RPMI8226 (cell line): ENCODE measurements around the gene PRPSAP1.
A peak's percentile ranks its signal among the peaks of the same experiment; 100 is the strongest.

Experiments
- DNase-seq: peaks from one replicate; pipeline ENCODE4 v3.0.0-alpha.2; 2015

Gene PRPSAP1, protein sequence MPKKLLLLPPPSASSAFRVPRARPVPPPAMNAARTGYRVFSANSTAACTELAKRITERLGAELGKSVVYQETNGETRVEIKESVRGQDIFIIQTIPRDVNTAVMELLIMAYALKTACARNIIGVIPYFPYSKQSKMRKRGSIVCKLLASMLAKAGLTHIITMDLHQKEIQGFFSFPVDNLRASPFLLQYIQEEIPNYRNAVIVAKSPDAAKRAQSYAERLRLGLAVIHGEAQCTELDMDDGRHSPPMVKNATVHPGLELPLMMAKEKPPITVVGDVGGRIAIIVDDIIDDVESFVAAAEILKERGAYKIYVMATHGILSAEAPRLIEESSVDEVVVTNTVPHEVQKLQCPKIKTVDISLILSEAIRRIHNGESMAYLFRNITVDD

GRCh38 chr17:76353599-76354316 is at the start of gene PRPSAP1:
TSS of gene PRPSAP1 (minus strand) at chr17:76353916. CDS start at chr17:76353703, 213 bp downstream.
- peak; percentile 98 for DNase-seq

DNA sequence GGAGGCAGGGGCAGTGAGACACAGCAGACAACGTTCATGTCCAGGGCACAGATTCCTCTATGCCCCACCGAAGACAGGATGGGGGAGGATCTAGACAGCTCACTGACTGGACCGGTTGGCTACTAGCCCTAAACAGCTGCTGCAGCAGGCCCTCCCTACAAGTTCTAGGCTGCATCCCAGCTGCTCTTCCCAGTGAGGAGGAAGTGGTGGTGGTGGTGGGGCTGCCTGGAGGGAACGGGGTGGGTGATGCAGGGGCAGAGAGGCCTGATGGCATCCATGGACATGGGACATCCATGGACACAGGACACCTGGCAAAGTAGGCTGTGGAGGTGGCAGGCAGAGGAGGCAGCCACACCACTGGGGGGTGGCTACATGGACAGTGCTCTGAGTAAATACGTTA is 49.0 kb upstream of the PRPSAP1 start:
- no peak for DNase-seq

DNA sequence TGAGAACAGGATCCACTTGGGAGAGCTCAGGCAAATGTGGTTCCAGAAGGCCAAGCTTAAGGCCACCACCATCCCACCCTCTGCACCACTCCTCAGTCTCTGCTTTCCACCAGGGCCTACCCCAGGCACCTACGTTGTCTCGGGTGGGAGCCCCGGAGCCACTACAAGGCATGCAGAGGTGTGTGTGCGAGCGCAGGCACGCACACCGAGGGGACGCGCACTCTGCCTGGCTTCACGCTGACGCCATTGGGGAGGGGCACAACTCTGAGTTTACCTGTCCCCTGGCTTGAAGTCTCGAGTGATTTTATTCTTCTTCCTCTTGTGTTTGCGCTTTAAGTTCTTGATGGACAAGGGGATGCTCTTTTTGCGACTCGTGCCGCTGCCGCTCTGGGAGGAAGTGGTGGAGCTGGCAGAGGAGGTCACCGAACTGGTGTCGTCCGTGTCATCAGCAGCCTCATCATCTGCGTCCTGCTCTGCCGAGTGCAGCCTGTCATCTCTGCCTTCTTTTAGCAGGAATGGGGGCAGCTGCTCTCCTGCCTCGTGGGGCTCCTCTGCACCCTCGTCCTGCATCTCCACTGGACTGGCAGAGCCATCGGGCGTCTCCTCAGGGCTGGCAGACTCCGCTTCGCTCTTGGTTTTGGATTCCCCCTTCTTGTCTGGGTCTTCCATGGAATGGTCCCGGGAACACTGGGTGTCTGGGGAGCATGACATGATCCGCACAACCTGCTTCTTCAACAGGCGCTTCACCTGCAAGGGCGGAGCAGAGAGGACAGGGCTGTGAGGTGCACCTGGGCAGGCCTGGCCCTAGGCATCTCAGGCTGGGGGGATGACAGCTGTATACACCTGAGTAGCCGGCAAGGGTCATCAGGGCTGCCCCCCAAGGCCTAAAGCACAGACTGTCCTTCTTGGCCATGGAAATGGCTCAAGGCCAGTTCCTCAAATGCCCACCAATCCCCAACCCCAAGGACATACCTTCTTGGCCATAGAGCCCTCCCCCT is 45.8 kb upstream of the PRPSAP1 start:
- no peak for DNase-seq

- no peak for DNase-seq
These were observed 44.9 kb upstream of the PRPSAP1 start for GRCh38 chr17:76398523-76399174.

- peak; percentile 86 for DNase-seq
These were observed 44.2 kb upstream of the PRPSAP1 start for GRCh38 chr17:76397687-76398522.

DNA sequence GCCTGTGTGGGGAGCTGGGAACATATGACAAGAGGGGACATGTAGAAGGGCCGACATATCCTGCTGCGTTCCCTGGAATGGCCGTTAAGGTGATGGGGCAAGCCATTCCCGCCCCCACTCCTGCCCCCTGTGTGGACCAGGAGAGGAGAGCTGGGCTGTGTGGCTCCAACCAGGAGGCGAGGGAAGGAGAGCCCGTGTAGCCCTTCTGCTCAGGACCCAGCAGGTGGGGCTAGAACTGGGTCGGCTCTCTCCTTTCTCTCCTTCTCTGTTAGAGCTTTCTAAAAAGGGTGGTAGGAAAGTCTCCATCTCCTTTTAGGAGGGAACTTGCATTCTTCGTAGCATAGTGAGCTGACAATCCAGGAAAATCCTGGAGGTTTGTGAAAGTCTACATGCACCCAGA is 43.5 kb upstream of the PRPSAP1 start:
- DNase-seq, result no peak

DNA sequence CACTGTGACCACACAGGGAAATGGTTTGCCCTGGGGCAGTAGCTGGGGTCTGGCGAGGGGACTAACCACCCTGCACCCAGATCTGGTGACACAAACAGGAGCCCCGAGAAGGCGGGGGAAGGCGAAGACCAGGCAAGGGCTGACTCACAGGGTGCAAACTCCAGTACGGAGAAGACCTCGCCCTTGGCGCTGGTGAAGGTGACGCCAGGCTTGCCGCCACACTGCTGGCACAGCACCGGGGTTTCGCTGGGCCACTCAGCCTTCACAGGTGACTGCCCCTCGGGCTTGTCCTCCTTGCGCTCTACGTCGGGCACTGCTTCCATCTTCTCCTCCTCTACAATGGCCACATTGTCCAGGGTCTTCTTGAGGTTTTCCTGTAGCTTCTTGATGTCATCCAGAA is 42.3 kb upstream of the PRPSAP1 start:
- DNase-seq, result no peak

GRCh38 chr17:76394166-76394565 is 40.5 kb upstream of the PRPSAP1 start:
- no peak for DNase-seq

DNA sequence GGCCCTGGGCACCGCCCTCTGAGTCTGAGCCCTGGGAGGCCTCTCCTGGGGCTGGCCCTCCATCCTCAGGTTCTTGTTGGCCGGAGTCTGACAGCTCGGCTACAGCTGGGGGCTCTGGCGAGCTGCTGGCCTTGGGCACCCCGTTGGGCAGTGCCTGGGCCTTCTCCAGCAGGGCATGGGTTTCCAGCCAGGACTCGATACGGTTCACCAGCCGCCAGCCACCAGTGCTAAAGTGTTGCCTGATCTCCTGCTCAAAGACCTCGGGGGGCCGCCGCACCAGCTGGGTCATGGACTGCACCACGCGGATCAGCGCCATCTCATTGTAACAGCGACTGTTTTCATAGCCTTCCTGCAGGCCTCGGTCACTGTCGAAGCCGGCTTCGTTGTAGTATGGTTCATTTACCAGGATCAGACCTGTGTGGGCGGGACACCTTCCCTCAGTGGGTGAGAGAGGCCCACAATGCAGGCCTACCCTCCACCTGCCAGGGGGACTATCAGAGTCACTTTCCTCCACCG is 37.5 kb upstream of the PRPSAP1 start:
- DNase-seq, result no peak

DNA sequence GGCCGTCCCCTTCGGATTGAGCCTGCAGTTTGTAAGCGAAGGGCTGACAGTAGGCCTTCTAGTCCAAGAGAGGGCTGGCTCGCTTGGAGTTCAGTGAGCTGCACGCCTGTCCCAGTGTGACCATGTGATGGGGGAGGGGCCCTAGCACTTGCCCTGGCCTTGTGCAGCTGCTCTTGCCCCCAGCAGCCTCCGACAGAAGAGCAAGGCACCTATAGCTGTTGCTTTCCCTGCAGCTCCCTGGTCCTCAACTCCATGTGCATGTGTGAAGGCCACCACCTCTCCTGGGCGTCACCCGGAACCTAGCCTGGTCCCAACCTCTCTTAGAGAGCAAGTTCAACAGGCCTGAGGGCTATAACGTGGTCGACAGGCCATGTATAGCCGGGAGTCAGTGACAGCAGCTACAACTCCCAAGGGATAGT is 36.3 kb upstream of the PRPSAP1 start:
- DNase-seq, result no peak

- DNase-seq, result no peak
These were observed 35.5 kb upstream of the PRPSAP1 start for GRCh38 chr17:76388966-76389888.

DNA sequence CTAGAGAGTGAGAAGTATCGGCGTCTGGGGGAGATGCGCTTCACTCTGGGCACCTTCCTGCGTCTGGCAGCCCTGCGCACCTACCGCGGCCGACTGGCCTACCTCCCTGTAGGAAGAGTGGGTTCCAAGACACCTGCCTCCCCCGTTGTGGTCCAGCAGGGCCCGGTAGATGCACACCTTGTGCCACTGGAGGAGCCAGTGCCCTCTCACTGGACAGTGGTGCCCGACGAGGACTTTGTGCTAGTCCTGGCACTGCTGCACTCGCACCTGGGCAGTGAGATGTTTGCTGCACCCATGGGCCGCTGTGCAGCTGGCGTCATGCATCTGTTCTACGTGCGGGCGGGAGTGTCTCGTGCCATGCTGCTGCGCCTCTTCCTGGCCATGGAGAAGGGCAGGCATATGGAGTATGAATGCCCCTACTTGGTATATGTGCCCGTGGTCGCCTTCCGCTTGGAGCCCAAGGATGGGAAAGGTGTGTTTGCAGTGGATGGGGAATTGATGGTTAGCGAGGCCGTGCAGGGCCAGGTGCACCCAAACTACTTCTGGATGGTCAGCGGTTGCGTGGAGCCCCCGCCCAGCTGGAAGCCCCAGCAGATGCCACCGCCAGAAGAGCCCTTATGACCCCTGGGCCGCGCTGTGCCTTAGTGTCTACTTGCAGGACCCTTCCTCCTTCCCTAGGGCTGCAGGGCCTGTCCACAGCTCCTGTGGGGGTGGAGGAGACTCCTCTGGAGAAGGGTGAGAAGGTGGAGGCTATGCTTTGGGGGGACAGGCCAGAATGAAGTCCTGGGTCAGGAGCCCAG is 33.5 kb upstream of the PRPSAP1 start:
- DNase-seq, result no peak

DNA sequence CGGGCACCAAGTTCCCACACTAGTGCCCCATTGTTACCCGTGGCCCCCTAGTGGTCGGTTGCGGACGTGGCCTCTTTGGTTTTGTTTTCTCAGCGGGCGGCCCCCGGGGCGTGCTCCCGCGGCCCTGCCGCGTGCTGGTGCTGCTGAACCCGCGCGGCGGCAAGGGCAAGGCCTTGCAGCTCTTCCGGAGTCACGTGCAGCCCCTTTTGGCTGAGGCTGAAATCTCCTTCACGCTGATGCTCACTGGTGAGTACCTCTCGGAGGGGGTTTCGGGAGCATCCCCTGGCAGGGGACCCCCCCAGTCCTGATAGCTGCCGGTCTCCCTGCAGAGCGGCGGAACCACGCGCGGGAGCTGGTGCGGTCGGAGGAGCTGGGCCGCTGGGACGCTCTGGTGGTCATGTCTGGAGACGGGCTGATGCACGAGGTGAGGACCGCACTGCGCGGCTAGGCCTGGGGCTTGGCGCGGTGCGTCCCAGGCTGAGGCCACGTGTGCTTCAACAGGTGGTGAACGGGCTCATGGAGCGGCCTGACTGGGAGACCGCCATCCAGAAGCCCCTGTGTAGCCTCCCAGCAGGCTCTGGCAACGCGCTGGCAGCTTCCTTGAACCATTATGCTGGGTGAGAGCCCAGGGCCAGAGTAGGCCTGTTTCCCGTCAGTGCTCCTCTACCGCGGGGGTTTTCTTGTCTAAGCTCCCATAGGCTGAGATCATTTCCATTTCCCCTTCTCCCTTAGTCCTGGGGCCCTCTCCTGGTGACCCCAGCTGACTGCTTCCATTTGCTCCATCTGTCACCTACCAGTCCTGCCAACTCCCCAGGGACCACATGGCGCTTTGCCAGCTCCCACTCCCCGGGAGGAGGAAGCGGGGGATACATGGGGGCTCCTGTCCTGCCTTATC is 32.4 kb upstream of the PRPSAP1 start:
- DNase-seq, result peak; percentile 92

DNA sequence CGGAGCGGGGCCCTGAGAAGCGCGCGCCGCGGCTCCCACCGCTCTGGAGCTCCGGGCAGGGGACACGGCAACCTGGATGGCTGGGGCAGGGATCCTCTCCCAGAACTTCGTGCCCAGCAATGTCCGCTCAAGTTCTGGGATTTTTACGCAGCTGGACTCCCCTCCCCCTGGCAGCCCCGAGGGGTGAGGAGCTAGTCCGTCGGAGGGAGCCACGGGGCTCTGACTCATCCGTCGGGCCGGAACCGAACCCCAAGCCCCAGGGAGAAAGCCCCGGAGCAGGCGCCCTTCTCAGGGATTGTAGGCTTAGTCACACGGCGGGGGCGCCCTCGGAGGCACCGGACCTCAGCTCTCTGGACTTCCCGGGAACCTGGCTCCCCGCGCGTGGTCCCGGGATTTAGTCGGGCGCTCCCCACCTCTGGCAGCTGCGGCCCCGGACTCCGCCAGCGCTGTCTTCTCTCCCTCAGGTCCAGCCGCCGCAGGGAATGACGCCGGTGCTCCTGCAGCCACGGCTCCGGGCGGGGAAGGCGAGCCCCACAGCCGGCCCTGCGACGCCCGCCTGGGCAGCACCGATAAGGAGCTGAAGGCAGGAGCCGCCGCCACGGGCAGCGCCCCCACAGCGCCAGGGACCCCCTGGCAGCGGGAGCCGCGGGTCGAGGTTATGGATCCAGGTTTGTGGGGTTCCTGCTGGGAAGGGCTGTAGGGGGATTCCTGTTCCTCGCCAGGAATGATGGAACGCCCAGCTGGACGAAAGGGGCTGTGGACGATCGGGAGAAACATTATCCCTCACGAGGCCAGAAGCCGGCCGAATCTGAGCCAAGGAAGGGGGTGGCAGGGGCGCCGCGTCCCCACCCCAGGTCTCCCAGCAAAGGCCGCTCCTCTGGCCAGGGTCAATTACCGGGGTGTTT is 31.5 kb upstream of the PRPSAP1 start:
- DNase-seq, result peak; percentile 29

DNA sequence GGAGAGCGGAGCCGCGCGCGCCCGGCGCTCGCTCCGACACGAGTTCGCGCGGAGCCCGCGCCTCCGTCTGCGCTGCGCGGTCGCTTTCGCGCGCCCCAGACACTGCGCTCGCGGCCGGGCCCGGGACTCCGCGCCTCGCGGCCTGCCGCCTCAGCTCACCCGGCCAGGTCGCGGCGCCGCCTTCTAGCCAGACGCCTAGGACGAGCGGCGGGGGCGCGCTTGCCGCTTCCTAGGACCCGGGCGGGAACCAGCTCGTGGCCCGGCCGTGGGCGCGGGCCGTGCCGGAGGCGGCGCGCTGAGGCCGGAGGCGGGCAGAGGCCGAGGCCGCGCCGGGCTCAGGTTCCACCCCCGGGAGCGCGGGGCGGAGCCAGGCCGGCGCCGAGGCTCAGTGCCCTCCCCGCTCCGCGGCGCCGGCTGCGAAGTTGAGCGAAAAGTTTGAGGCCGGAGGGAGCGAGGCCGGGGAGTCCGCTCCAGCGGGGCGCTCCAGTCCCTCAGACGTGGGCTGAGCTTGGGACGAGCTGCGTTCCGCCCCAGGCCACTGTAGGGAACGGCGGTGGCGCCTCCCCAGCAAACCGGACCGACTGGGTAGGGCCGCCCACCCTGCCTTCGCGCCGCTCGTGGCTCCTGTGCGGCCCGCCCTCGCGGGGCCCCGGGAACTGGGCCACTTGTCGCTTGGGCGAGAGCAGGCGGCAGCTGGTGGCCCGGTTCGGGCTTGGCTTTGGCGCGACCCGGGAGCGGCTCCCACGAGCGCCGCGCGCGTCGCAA is 30.7 kb upstream of the PRPSAP1 start, which contains the start of gene SPHK1:
TSS of gene SPHK1 (plus strand) at position 388 of the 765 bp plus-strand sequence. CDS start 1,036 bp downstream, outside the sequence.
- peak; percentile 91 for DNase-seq
